Activated T-cell treated with anti-CD3 and anti-CD28 coated beads, Interleukin-2, amount 50 U/mL, for 72 hours (primary cell): ENCODE measurements around the gene DDI1. TPM values are rescaled to one million over a fixed set of nuclear protein-coding genes. Genes with fewer than 3 reads are reported as not detected.

Experiments
- ATAC-seq, 2 donors: fragments of 150-1000 bp; cut with Tn5 transposase; replicated peaks in 1 of 2; 2 replicates each; pipeline ENCODE4 v1.10.0; 2021; ENCODE audit warnings: moderate library complexity in 2 of 2, mild to moderate bottlenecking in 1 of 2
- DNase-seq, 2 donors: peaks; one replicate each; pipeline ENCODE4 v3.0.0; 2021 to 2022; ENCODE audit warnings: mixed read lengths in 1 of 2
- H3K27ac Mint-ChIP-seq: one replicate; pipeline ENCODE4 v1.8.0; 2022; ENCODE audit warnings: mild to moderate bottlenecking, moderate library complexity, mixed read lengths
- H3K27me3 Mint-ChIP-seq: one replicate; pipeline ENCODE4 v1.8.0; 2022; ENCODE audit warnings: low read depth, mixed read lengths
- H3K36me3 Mint-ChIP-seq, 2 donors: one replicate each; pipeline ENCODE4 v1.8.0; 2022; ENCODE audit warnings: mixed read lengths in 2 of 2, mild to moderate bottlenecking in 1 of 2; ENCODE audit not compliant: insufficient read depth in 2 of 2
- H3K4me1 Mint-ChIP-seq: one replicate; pipeline ENCODE4 v1.8.0; 2022; ENCODE audit warnings: low read depth, mixed read lengths
- H3K4me3 Mint-ChIP-seq, 2 donors: one replicate each; pipeline ENCODE4 v1.8.0; 2022; ENCODE audit warnings: mild to moderate bottlenecking in 2 of 2, mixed read lengths in 2 of 2, moderate library complexity in 2 of 2
- H3K9me3 Mint-ChIP-seq, 2 donors: one replicate each; pipeline ENCODE4 v1.8.0; 2022; ENCODE audit warnings: mixed read lengths in 2 of 2
- total RNA-seq, 2 donors: library from RNA; stranded (reverse); gene quantifications; one replicate each; pipeline ENCODE4 v1.2.3, GENCODE V29; 2022

DDI1 gene
- total RNA-seq, 2 donors from 2014 or later, result not detected

DNA sequence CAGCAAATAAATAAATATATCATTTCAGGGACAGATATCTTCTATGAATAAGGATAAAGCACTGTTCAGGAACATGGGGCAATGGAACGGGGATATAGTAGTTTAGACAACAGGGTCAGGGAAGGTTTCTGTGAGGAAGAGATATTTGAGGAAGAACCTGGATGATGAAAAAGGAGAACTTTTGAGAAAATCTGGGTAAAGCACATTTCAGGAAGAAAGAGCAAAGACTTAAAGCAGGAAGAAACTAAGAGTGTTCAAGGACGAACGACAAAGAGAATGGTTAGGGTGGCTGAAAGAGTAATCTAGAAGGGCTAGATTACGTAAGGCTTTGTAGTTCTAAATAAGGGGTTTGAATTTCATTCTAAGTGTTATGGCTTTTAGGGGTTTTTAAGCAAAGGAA, 12.7 kb downstream of the DDI1 start:
- ATAC-seq (no peak), DNase-seq (no peak)
- Mint-ChIP-seq H3K4me3 (no peak overlapping the region), H3K4me1 (no peaks in the 10 kb centered on the region), H3K27ac (no peak overlapping the region), H3K9me3 (peaks cover 0 to 2% of the 10 kb centered on the region in 2 donors), H3K27me3 (no peaks in the 10 kb centered on the region), H3K36me3 (no peaks in the 10 kb centered on the region)

DNA sequence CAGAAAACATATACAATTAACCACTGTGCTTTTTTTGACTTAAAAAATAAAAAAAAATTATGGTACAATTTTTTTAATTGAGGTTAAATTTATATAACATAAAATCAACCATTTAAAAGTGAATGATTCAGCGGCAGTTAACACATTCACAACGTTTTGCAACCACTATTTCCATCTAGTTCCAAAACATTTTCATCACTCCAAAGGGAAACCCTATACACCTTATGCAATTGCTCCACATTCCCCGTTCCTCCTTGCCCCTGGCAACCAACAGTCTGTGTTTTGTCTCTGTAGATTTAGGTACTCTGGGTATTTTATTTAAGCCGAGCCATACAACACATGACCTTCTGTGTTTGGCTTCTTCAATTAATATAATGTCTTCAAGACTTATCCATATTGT, 15.3 kb downstream of the DDI1 start:
- no peaks in the 10 kb centered on the region for H3K36me3 Mint-ChIP-seq
- H3K9me3 Mint-ChIP-seq, result peaks cover 0 to 2% of the 10 kb centered on the region in 2 donors

DNA sequence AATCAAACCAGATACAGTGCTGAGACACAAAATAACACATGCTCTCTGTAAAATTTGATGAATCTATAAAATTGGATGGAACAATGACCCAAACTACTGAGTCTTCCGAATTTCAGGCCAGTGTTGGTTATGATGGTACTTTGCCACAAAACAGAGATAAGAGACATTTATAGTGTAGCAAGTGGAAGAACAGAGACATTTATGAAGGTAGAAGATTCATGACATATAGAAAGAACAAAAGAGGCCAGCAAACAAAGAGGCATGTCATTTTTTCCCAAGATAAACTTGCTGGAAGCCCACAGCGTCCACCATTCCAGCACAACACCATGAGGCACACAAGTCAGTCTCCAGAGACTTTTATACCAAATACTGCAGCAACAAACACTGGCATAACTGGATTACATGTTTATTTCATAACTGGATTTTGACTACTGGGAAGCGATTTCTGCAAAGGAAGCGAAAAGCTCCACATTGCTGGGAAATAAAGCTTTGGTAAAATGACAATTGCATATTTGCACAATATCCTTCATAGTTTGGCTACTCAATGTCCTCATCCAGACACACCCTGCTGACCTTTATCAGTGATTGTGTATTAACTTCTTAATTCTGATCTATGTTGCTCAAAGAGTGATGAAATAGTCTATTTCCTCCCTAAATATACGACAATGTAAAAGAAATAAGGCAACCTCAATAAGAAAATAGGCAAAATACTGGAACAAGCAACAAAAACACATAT, 17.5 kb downstream of the DDI1 start:
- H3K9me3 Mint-ChIP-seq, result no peaks in the 10 kb centered on the region
- no peaks in the 10 kb centered on the region for H3K27me3 Mint-ChIP-seq
- H3K27ac Mint-ChIP-seq, result no peak overlapping the region
- no peaks in the 10 kb centered on the region for H3K36me3 Mint-ChIP-seq
- ATAC-seq, result no peak
- H3K4me3 Mint-ChIP-seq, result no peak overlapping the region
- DNase-seq, result no peak
- H3K4me1 Mint-ChIP-seq, result no peaks in the 10 kb centered on the region

More for the DNA sequence above, 15.3 kb downstream of the DDI1 start:
- Mint-ChIP-seq H3K27ac (no peak overlapping the region), H3K27me3 (no peaks in the 10 kb centered on the region), H3K4me1 (no peaks in the 10 kb centered on the region), H3K4me3 (no peak overlapping the region)
- no peak for ATAC-seq
- DNase-seq, result no peak

DNA sequence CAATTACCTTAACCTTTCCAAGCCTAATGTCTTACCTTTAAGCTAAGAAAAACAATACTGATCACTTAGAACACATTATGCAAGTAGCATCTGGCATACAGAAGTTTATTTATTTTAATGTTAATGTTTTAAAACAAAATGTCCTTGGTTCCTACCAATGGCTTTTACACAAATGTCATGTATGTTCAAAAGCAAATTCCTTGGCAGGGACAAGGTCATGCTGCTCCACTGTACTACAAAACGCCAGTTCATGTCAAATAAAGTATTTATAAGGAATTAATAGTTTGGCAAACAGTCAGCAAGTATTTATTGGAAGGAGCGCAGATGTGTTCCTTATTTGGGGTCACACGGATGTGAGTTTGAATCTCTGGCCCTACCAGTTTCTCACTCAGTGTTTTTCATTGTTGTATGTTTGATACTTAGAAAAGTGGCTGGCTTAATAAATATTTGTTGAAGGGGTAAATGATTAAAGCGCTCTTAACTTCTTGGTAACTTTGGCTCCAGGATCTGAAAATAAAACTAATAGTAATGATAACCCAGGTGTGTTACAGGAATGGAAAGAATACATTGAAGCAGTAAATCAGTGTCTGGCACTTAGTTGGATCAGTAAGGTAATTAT, 18.6 kb downstream of the DDI1 start:
- no peaks in the 10 kb centered on the region for H3K4me1 Mint-ChIP-seq
- ATAC-seq (no peak), DNase-seq (no peak)
- no peaks in the 10 kb centered on the region for H3K9me3 Mint-ChIP-seq
- H3K36me3 Mint-ChIP-seq, result no peaks in the 10 kb centered on the region
- no peak overlapping the region for H3K27ac Mint-ChIP-seq
- no peak overlapping the region for H3K4me3 Mint-ChIP-seq
- no peaks in the 10 kb centered on the region for H3K27me3 Mint-ChIP-seq

DNA sequence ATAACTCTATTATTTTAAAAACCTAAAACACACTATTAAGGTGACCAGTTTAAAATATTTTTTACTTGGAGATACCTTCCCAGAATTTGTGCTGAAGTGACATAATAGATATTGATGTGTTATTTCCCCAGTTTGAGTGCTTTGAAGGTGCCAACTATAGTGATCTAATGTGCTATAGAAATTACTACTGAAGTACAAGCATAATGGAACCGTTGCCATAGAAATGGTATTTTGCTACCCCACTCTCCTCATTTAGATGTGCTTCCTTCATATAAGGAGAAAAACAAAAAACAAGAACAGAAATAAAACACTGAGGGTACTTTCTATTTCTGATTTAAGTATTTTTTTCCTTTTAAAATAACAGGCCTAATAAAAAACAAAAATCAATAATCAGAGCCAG, 19.2 kb downstream of the DDI1 start:
- H3K36me3 Mint-ChIP-seq, result no peaks in the 10 kb centered on the region
- ATAC-seq (no peak), DNase-seq (no peak)

DNA sequence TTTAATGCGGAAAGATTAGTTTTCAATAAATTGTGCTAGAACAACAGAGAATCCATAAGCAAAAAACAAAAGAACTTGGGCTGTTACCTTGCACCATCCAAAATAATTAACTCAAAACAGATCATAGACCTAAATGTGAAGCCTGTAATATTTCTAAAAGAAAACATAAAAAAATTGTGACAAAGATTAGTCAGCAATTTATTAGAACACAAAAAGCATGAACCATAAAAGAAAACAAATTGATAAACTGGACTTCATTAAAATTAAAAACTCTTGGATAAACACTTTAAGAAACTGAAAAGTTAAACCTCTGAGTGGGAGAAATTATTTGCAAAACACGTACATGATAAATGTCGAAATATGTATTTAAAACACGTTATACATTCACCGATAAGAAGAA, 21.5 kb downstream of the DDI1 start:
- no peak overlapping the region for H3K4me3 Mint-ChIP-seq
- no peak for ATAC-seq
- H3K27me3 Mint-ChIP-seq, result no peaks in the 10 kb centered on the region
- no peaks in the 10 kb centered on the region for H3K36me3 Mint-ChIP-seq
- H3K9me3 Mint-ChIP-seq, result no peaks in the 10 kb centered on the region
- no peak overlapping the region for H3K27ac Mint-ChIP-seq
- no peak for DNase-seq
- no peaks in the 10 kb centered on the region for H3K4me1 Mint-ChIP-seq

More for the DNA sequence above, 19.2 kb downstream of the DDI1 start:
- Mint-ChIP-seq H3K27ac (no peak overlapping the region), H3K4me3 (no peak overlapping the region), H3K4me1 (no peaks in the 10 kb centered on the region), H3K27me3 (no peaks in the 10 kb centered on the region), H3K9me3 (no peaks in the 10 kb centered on the region)

DNA sequence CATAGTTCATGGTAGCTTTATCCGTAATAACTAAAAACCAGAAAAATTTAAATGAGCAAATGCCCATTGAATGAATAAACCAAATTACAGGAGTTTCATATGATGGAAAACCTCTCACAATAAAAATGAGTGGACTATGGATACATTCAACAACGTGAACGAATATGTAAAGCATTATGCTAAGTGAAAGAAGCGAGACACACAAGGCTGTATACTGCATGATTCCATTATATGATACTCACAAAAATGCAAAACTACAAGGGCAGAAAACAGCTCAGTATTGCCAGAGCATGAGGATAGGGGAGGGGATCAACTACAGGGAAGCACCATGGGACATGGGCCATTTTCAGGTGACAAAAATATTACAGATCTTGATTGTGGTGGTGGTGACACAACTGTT, 22.2 kb downstream of the DDI1 start:
- Mint-ChIP-seq H3K9me3 (no peaks in the 10 kb centered on the region), H3K27me3 (no peaks in the 10 kb centered on the region), H3K27ac (no peak overlapping the region), H3K4me3 (no peak overlapping the region), H3K4me1 (no peaks in the 10 kb centered on the region), H3K36me3 (no peaks in the 10 kb centered on the region)
- ATAC-seq (no peak), DNase-seq (no peak)

DNA sequence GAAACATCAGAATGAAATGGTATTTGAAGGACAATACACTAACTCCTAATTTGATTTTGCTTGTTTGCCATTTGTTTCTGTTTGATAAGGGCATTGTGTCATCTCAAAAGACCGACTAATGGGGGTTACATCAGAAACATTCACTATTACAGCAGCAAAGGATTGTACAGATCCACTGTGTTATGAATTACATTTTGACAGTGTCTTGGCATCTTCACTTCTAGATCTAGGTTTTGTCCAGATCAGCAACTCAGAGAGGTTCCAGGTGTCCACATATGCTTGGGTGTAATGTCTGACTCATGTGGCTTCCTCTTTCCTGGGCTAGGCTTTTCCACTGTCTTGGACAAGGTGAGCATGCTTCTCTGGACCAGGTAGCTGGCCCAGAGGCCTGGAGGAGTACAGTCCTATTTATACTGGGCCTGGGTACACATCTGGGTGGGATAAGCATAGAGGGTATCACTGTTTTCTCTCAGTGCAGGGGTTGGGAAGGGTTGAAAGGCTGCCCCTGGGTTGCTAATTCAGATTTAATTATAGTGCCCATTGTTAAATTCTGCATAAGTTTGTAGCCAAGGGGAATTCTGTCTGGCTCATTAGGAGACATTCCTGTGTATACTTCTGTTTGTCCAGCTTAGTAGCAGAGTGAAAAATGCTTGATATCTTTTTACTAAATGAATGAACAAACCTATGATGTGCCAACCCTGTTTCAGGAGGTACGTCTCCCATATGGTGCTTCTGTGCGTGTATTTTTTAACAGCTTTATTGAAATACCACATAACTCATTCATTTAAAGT, 23.8 kb downstream of the DDI1 start:
- Mint-ChIP-seq H3K4me3 (no peak overlapping the region), H3K27ac (no peak overlapping the region), H3K27me3 (no peaks in the 10 kb centered on the region), H3K36me3 (no peaks in the 10 kb centered on the region), H3K9me3 (no peaks in the 10 kb centered on the region), H3K4me1 (no peaks in the 10 kb centered on the region)
- DNase-seq (no peak), ATAC-seq (no peak)

DNA sequence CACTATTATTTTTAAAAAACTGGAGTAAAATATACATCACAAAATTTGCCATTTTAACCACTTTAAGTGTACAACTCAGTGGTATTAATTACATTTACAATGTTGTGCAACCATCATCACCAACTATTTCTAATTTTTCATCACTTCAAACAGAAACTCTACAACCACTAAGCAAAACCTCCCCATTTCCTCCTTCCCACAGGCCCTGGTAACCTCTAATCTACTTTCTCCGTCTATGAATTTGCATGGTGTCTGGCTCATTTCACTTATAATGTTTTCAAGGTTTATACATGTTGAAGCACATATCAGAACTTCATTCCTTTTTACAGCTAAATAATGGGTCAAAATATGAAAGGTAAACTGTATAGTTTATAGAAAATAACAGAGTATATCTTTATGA, 24.4 kb downstream of the DDI1 start:
- Mint-ChIP-seq H3K27me3 (no peaks in the 10 kb centered on the region), H3K4me3 (no peak overlapping the region), H3K36me3 (no peaks in the 10 kb centered on the region), H3K9me3 (no peaks in the 10 kb centered on the region), H3K27ac (no peak overlapping the region), H3K4me1 (no peaks in the 10 kb centered on the region)
- no peak for ATAC-seq
- DNase-seq, result no peak

DNA sequence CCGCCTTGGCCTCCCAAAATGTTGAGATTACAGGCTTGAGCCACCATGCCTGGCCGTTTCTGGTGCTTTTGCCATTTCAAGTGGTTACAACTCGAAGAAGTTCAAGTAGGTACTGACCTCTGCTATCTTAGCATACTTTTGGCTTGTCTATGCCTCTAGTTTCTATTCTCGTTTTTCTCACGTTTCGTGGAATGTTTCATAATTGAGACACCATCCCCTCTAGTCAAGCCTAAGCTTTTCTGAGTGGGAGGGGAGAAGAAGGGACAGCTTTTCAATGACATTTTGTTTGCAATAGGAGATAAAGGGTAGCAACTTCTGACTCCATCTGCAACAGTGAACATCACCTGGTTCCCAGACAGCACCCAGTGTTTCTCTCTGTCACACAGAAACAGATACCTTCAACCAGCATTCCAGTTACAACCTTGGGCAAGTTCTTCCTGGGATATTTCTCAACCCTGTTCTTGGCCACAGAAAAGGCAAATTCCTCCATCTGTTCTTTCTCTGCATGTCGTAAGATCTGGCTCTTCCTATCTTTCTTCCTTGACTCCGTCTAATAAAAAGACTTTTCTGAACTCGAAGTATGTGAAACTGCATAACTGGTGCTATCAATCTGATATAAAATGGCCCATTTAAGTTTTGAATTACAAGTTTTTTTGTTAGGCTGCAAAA, 25.5 kb downstream of the DDI1 start:
- Mint-ChIP-seq H3K4me3 (no peak overlapping the region), H3K36me3 (no peaks in the 10 kb centered on the region), H3K9me3 (no peaks in the 10 kb centered on the region), H3K27me3 (no peaks in the 10 kb centered on the region), H3K4me1 (no peaks in the 10 kb centered on the region), H3K27ac (no peak overlapping the region)
- no peak for DNase-seq
- no peak for ATAC-seq

DNA sequence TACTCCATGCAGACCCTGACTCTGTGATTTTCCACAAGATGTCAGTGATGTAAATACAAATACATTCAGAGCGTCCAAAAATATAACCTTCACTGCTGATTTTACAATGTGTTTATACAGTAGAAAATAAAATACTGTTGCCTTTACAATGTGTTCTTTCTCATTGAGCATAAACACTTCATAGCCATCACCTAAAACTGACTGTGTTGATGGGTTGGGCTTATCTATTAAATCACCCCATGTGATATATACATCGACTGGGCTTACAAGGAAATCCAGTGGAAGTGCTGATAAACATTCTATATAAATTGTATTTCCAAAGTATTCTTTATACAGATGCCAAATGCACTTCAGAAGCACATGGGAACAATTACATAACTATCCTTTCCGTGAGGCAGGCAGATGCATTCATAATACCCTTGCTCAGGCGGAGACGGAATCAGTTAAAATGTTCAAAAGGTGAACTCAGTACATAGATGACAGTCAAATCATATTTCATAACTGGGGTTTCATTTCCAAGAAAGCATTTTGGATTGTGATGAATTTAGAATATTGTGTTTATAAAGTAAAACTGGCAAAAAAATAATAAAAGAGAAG, 27.7 kb downstream of the DDI1 start:
- H3K4me1 Mint-ChIP-seq, result no peaks in the 10 kb centered on the region
- no peaks in the 10 kb centered on the region for H3K36me3 Mint-ChIP-seq
- no peaks in the 10 kb centered on the region for H3K27me3 Mint-ChIP-seq
- ATAC-seq (no peak), DNase-seq (no peak)
- H3K9me3 Mint-ChIP-seq, result no peaks in the 10 kb centered on the region
- no peak overlapping the region for H3K4me3 Mint-ChIP-seq
- H3K27ac Mint-ChIP-seq, result no peak overlapping the region

DNA sequence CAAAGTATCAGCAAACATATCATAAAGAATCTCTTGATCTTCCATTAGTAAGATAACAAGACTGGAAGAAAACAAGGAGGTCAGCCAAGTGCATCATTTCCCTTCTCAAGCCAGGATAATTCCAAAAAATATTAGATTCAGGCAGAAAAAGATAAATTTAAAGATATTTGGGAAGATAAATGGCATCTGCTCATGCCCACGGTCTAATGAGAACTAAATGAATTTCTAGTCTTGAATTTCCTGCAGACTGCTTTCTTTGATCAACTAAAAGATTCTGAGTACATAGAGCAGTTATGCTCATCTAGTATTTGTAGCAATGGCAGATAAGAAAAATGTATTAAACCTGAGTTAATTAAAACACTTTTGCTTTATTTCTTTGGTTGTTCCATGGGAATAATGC, 31.1 kb downstream of the DDI1 start:
- ATAC-seq (no peak), DNase-seq (no peak)
- Mint-ChIP-seq H3K27ac (no peak overlapping the region), H3K36me3 (no peaks in the 10 kb centered on the region), H3K9me3 (no peaks in the 10 kb centered on the region), H3K4me1 (no peaks in the 10 kb centered on the region), H3K27me3 (no peaks in the 10 kb centered on the region), H3K4me3 (no peak overlapping the region)
